ENCODE measurements around the gene TXLNA.

TXLNA gene

GRCh38 chr1:32150847-32151246 lies 28.6 kb upstream of the TXLNA start:
- Histone ChIP-seq H4K20me1 (ENCODE audit: insufficient read depth, low read length) (no peaks in the 10 kb centered on the region), H3K79me2 (ENCODE audit: insufficient read depth, low read length) (peaks cover 61% of the 10 kb centered on the region), H3K4me3 (ENCODE audit: low read depth, low read length, poor library complexity, severe bottlenecking) (no peak overlapping the region), H3K9me2 (ENCODE audit: low read depth, low read length) (no peaks in the 10 kb centered on the region), H3K27me3 (ENCODE audit: insufficient read depth, low read length) (no peaks in the 10 kb centered on the region), H3K4me1 (ENCODE audit: insufficient read depth, low read length, severe bottlenecking) (peaks cover 11% of the 10 kb centered on the region), H3K27ac (ENCODE audit: low read depth, low read length, poor library complexity, severe bottlenecking) (no peak overlapping the region), H3K4me2 (ENCODE audit: low read length) (no peak overlapping the region), H3F3A (ENCODE audit: insufficient read depth, low read length) (no peaks in the 10 kb centered on the region), H3K36me3 (ENCODE audit: insufficient read depth, low read length) (peaks cover 31% of the 10 kb centered on the region), H3K9me3 (ENCODE audit: low read length) (no peaks in the 10 kb centered on the region), H3K9ac (ENCODE audit: low read length) (no peak overlapping the region), H2AFZ (ENCODE audit: low read length) (no peak overlapping the region)
- TF ChIP-seq CTCF (IDR thresholded peaks at IDR 0.05; ENCODE audit: low read length), result no peak
- TF ChIP-seq EZH2 (IDR thresholded peaks at IDR 0.05; ENCODE audit: borderline replicate concordance, low read length), result no peak

- H3F3A ChIP-seq (ENCODE audit: insufficient read depth, low read length), result no peaks in the 10 kb centered on the region
- no peak overlapping the region for H3K4me2 ChIP-seq (ENCODE audit: low read length)
- no peak overlapping the region for H3K4me3 ChIP-seq (ENCODE audit: low read depth, low read length, poor library complexity, severe bottlenecking)
- peaks cover 56% of the 10 kb centered on the region for H3K79me2 ChIP-seq (ENCODE audit: insufficient read depth, low read length)
- TF ChIP-seq EZH2 (IDR thresholded peaks at IDR 0.05; ENCODE audit: borderline replicate concordance, low read length) (no peak), CTCF (IDR thresholded peaks at IDR 0.05; ENCODE audit: low read length) (no peak)
- H3K4me1 ChIP-seq (ENCODE audit: insufficient read depth, low read length, severe bottlenecking), result peaks cover 11% of the 10 kb centered on the region
- H3K27me3 ChIP-seq (ENCODE audit: insufficient read depth, low read length), result no peaks in the 10 kb centered on the region
- H3K9ac ChIP-seq (ENCODE audit: low read length), result no peak overlapping the region
- H3K36me3 ChIP-seq (ENCODE audit: insufficient read depth, low read length), result peaks cover 36% of the 10 kb centered on the region
- no peak overlapping the region for H2AFZ ChIP-seq (ENCODE audit: low read length)
- H3K9me3 ChIP-seq (ENCODE audit: low read length), result no peaks in the 10 kb centered on the region
- no peaks in the 10 kb centered on the region for H4K20me1 ChIP-seq (ENCODE audit: insufficient read depth, low read length)
- H3K27ac ChIP-seq (ENCODE audit: low read depth, low read length, poor library complexity, severe bottlenecking), result no peak overlapping the region
- H3K9me2 ChIP-seq (ENCODE audit: low read depth, low read length), result no peaks in the 10 kb centered on the region
These were observed 28.1 kb upstream of the TXLNA start for GRCh38 chr1:32151319-32151787.

- Histone ChIP-seq H2AFZ (ENCODE audit: low read length) (no peak overlapping the region), H3K9me2 (ENCODE audit: low read depth, low read length) (no peaks in the 10 kb centered on the region), H3K9me3 (ENCODE audit: low read length) (no peaks in the 10 kb centered on the region), H3K79me2 (ENCODE audit: insufficient read depth, low read length) (no peaks in the 10 kb centered on the region), H3F3A (ENCODE audit: insufficient read depth, low read length) (no peaks in the 10 kb centered on the region), H4K20me1 (ENCODE audit: insufficient read depth, low read length) (no peaks in the 10 kb centered on the region), H3K4me2 (ENCODE audit: low read length) (no peak overlapping the region), H3K27me3 (ENCODE audit: insufficient read depth, low read length) (no peaks in the 10 kb centered on the region), H3K27ac (ENCODE audit: low read depth, low read length, poor library complexity, severe bottlenecking) (no peak overlapping the region), H3K4me1 (ENCODE audit: insufficient read depth, low read length, severe bottlenecking) (peaks cover 3% of the 10 kb centered on the region), H3K9ac (ENCODE audit: low read length) (no peak overlapping the region), H3K4me3 (ENCODE audit: low read depth, low read length, poor library complexity, severe bottlenecking) (no peak overlapping the region), H3K36me3 (ENCODE audit: insufficient read depth, low read length) (peaks cover 86% of the 10 kb centered on the region)
- TF ChIP-seq CTCF (IDR thresholded peaks at IDR 0.05; ENCODE audit: low read length) (no peak), EZH2 (IDR thresholded peaks at IDR 0.05; ENCODE audit: borderline replicate concordance, low read length) (no peak)
These were observed 20.3 kb upstream of the TXLNA start for GRCh38 chr1:32159189-32159588.

Measured in OCI-LY1 (cell line).